ENCODE measurements around the gene SPRED2.

- TF ChIP-seq EZH2 (IDR thresholded peaks at IDR 0.05; ENCODE audit: insufficient read depth, poor library complexity, severe bottlenecking) = no peak
- TF ChIP-seq EZH2phosphoT487 (IDR thresholded peaks at IDR 0.05; ENCODE audit: insufficient read depth, low read depth) = no peak
These were observed 132.2 kb downstream of the SPRED2 start for GRCh38 chr2:65300134-65300760.
